BE2C (cell line): ENCODE results near the gene AP2A2.

Source experiments
- DNase-seq: peaks from one replicate; pipeline ENCODE4 v3.0.0-alpha.2; 2020
- H3K27me3 ChIP-seq: fragments of 250-450 bp; sonication (Bioruptor Pico); 2 replicates; pipeline ENCODE4 v1.5.1; 2020; ENCODE audit warnings: mild to moderate bottlenecking
- H3K36me3 ChIP-seq: fragments of 250-450 bp; sonication (Bioruptor Pico); 2 replicates; pipeline ENCODE4 v1.5.1; 2020; ENCODE audit warnings: mild to moderate bottlenecking
- H3K4me1 ChIP-seq: fragments of 250-450 bp; sonication (Bioruptor Pico); 2 replicates; pipeline ENCODE4 v1.5.1; 2020
- H3K4me3 ChIP-seq: 2 replicates; pipeline ENCODE4 v1.5.1; 2011; ENCODE audit warnings: low read depth, low read length
- H3K9me3 ChIP-seq: fragments of 250-450 bp; sonication (Bioruptor Pico); 2 replicates; pipeline ENCODE4 v1.5.1; 2020
- CTCF ChIP-seq: IDR thresholded peaks from 2 replicates; pipeline ENCODE4 v1.5.1; 2012; ENCODE audit warnings: mild to moderate bottlenecking, low read depth, low read length

AP2A2 gene

GRCh38 chr11:986270-986951, 60.7 kb downstream of the AP2A2 start:
- Histone ChIP-seq H3K4me3 (no peak overlapping the region), H3K9me3 (no peaks in the 10 kb centered on the region), H3K36me3 (peaks cover 9% of the 10 kb centered on the region)

GRCh38 chr11:986952-987305, 61.3 kb downstream of the AP2A2 start:
- Histone ChIP-seq H3K27me3 (no peaks in the 10 kb centered on the region), H3K36me3 (peaks cover 5% of the 10 kb centered on the region)
- TF ChIP-seq CTCF = no peak

More at GRCh38 chr11:986270-986951, 60.7 kb downstream of the AP2A2 start:
- no peak for TF ChIP-seq CTCF
- H3K27me3 ChIP-seq = no peaks in the 10 kb centered on the region
- H3K4me1 ChIP-seq = no peaks in the 10 kb centered on the region
- no peak for DNase-seq

GRCh38 chr11:987671-988070, 62.0 kb downstream of the AP2A2 start:
- DNase-seq = no peak
- Histone ChIP-seq H3K4me3 (no peak overlapping the region), H3K27me3 (no peaks in the 10 kb centered on the region), H3K36me3 (peaks cover 5% of the 10 kb centered on the region), H3K9me3 (no peaks in the 10 kb centered on the region), H3K4me1 (no peaks in the 10 kb centered on the region)
- no peak for TF ChIP-seq CTCF

More at GRCh38 chr11:986952-987305, 61.3 kb downstream of the AP2A2 start:
- no peak overlapping the region for H3K4me3 ChIP-seq
- no peaks in the 10 kb centered on the region for H3K4me1 ChIP-seq
- no peak for DNase-seq
- H3K9me3 ChIP-seq = no peaks in the 10 kb centered on the region

- no peak overlapping the region for H3K4me3 ChIP-seq
- H3K36me3 ChIP-seq = peaks cover 8% of the 10 kb centered on the region
- no peaks in the 10 kb centered on the region for H3K9me3 ChIP-seq
These were observed 64.4 kb downstream of the AP2A2 start for GRCh38 chr11:990101-990500.

GRCh38 chr11:991034-991433, 65.4 kb downstream of the AP2A2 start:
- TF ChIP-seq CTCF = no peak
- Histone ChIP-seq H3K9me3 (no peaks in the 10 kb centered on the region), H3K4me1 (no peaks in the 10 kb centered on the region; the same call in 1 of the 2 replicates), H3K4me3 (no peak overlapping the region), H3K27me3 (no peaks in the 10 kb centered on the region), H3K36me3 (peaks cover 4% of the 10 kb centered on the region)
- DNase-seq = no peak

More at GRCh38 chr11:990101-990500, 64.4 kb downstream of the AP2A2 start:
- no peaks in the 10 kb centered on the region for H3K4me1 ChIP-seq
- TF ChIP-seq CTCF = no peak
- no peaks in the 10 kb centered on the region for H3K27me3 ChIP-seq
- no peak for DNase-seq

- no peak for TF ChIP-seq CTCF
- Histone ChIP-seq H3K9me3 (no peaks in the 10 kb centered on the region), H3K27me3 (no peaks in the 10 kb centered on the region), H3K4me1 (peaks cover 3% of the 10 kb centered on the region; the same call in 1 of the 2 replicates), H3K36me3 (peaks cover 9% of the 10 kb centered on the region), H3K4me3 (no peak overlapping the region)
- no peak for DNase-seq
These were observed 66.1 kb downstream of the AP2A2 start for GRCh38 chr11:991711-992307.
